Measurements from ENCODE around the gene IL21.

DNA sequence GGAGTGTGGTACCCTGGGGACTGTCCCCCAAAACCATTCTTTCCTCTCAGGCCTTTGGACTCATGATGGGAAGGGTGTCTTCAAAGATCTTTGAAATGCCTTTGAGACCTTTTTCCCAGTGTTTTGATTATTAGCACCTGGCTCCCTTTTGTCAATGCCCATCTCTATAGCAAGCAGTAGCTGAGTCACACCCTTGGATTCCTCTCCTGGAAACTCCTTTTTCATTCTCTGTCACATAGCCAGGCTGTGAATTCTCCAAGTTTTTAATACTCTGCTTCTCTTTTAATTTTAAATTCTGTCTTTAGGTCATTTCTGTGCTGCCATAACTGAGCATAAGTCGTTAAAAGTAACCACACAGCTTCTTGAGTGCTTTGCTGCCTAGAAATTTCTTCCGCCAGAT is 29.7 kb downstream of the IL21 start:
- no peak for TF ChIP-seq EGR1 (IDR thresholded peaks at IDR 0.05)
- TF ChIP-seq YY1 (IDR thresholded peaks at IDR 0.05; ENCODE audit: low read depth): no peak
- TF ChIP-seq RAD21 (IDR thresholded peaks at IDR 0.05; ENCODE audit: low read depth): no peak
- TF ChIP-seq, protein P1, sequence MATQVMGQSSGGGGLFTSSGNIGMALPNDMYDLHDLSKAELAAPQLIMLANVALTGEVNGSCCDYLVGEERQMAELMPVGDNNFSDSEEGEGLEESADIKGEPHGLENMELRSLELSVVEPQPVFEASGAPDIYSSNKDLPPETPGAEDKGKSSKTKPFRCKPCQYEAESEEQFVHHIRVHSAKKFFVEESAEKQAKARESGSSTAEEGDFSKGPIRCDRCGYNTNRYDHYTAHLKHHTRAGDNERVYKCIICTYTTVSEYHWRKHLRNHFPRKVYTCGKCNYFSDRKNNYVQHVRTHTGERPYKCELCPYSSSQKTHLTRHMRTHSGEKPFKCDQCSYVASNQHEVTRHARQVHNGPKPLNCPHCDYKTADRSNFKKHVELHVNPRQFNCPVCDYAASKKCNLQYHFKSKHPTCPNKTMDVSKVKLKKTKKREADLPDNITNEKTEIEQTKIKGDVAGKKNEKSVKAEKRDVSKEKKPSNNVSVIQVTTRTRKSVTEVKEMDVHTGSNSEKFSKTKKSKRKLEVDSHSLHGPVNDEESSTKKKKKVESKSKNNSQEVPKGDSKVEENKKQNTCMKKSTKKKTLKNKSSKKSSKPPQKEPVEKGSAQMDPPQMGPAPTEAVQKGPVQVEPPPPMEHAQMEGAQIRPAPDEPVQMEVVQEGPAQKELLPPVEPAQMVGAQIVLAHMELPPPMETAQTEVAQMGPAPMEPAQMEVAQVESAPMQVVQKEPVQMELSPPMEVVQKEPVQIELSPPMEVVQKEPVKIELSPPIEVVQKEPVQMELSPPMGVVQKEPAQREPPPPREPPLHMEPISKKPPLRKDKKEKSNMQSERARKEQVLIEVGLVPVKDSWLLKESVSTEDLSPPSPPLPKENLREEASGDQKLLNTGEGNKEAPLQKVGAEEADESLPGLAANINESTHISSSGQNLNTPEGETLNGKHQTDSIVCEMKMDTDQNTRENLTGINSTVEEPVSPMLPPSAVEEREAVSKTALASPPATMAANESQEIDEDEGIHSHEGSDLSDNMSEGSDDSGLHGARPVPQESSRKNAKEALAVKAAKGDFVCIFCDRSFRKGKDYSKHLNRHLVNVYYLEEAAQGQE (IDR thresholded peaks at IDR 0.05; ENCODE audit: low read depth): no peak
- TF ChIP-seq CREB1 (IDR thresholded peaks at IDR 0.05; ENCODE audit: low read depth): no peak
- no peak for TF ChIP-seq EP300 (IDR thresholded peaks at IDR 0.05; ENCODE audit: borderline replicate concordance)
